NCI-H1417 treated with DMSO at 0.1 percent for 48 hours (cell line): Measurements from ENCODE around the gene USP51.
"Not testable (repeated sequence)": the region's sequence is repeated elsewhere in the genome, so short reads cannot be mapped to it uniquely, and the experiment has no call there.

Experiments
- DNase-seq: peaks from one replicate; lab custom pipeline; 2025; lab: John Stamatoyannopoulos, UW

USP51 gene

GRCh38 chrX:55465108-55465507 is 24.5 kb downstream of the USP51 start:
- not testable (repeated sequence) for DNase-seq

GRCh38 chrX:55464050-55464449 is 25.6 kb downstream of the USP51 start:
- DNase-seq, result not testable (repeated sequence)

- DNase-seq, result not testable (repeated sequence)
These were observed 29.7 kb downstream of the USP51 start for GRCh38 chrX:55459926-55460325.

GRCh38 chrX:55459426-55459825 is 30.2 kb downstream of the USP51 start:
- DNase-seq, result not testable (repeated sequence)

GRCh38 chrX:55455708-55456107 is 33.9 kb downstream of the USP51 start:
- not testable (repeated sequence) for DNase-seq

GRCh38 chrX:55452833-55453124 is 36.9 kb downstream of the USP51 start:
- no peak for DNase-seq

- no peak for DNase-seq
These were observed 37.4 kb downstream of the USP51 start, which contains the start of gene MAGEH1 for GRCh38 chrX:55451990-55452832. MAGEH1 (plus strand) TSS chrX:55452127; CDS start chrX:55452375, 248 bp downstream.

GRCh38 chrX:55451626-55451989 is 38.0 kb downstream of the USP51 start:
- DNase-seq, result no peak

GRCh38 chrX:55451141-55451540 is 38.5 kb downstream of the USP51 start:
- DNase-seq, result no peak

- no peak for DNase-seq
These were observed 39.4 kb downstream of the USP51 start for GRCh38 chrX:55450259-55450658.

GRCh38 chrX:55443468-55443867 is 46.2 kb downstream of the USP51 start:
- DNase-seq, result not testable (repeated sequence)
